ENCODE data around the gene VPS33B. TPM values are rescaled to one million over a fixed set of nuclear protein-coding genes. Genes with fewer than 3 reads are reported as not detected.

The VPS33B gene
- polyA plus RNA-seq, 1 experiment: 15.5 TPM

- CTCF ChIA-PET: interaction anchor here (1.0 to 9.3 kb wide), 4 partner anchors 11 to 91 kb away, joined by 3 to 122 read pairs (median 45); no protein-coding TSS in a partner anchor
- TF ChIP-seq CTCF (IDR thresholded peaks at IDR 0.05; ENCODE audit: insufficient read depth, low read depth, low read length): no peak
- H3K27me3 ChIP-seq (ENCODE audit: control insufficient read depth, insufficient read depth, low read length): no peaks in the 10 kb centered on the region
- POLR2A ChIA-PET: no interaction called here
- no peak overlapping the region for H3K4me3 ChIP-seq (ENCODE audit: low read depth, low read length)
- peaks cover 9% of the 10 kb centered on the region for H3K36me3 ChIP-seq (ENCODE audit: control insufficient read depth, insufficient read depth, low read length)
- no peak for DNase-seq (ENCODE audit: low read depth)
These were observed 62.5 kb downstream of the VPS33B start for GRCh38 chr15:90959894-90960293.

- no peak for TF ChIP-seq CTCF (IDR thresholded peaks at IDR 0.05; ENCODE audit: insufficient read depth, low read depth, low read length)
- Histone ChIP-seq H3K36me3 (ENCODE audit: control insufficient read depth, insufficient read depth, low read length) (peaks cover 8% of the 10 kb centered on the region), H3K4me3 (ENCODE audit: low read depth, low read length) (no peak overlapping the region), H3K27me3 (ENCODE audit: control insufficient read depth, insufficient read depth, low read length) (no peaks in the 10 kb centered on the region)
- CTCF ChIA-PET: interaction anchor here (6.3 to 9.3 kb wide), 2 partner anchors 25 to 92 kb away, joined by 84 to 122 read pairs; no protein-coding TSS in a partner anchor
- POLR2A ChIA-PET: no interaction called here
- no peak for DNase-seq (ENCODE audit: low read depth)
These were observed 63.3 kb downstream of the VPS33B start for GRCh38 chr15:90959028-90959595.

GRCh38 chr15:90957791-90958190 lies 64.6 kb downstream of the VPS33B start:
- no peaks in the 10 kb centered on the region for H3K27me3 ChIP-seq (ENCODE audit: control insufficient read depth, insufficient read depth, low read length)
- H3K4me3 ChIP-seq (ENCODE audit: low read depth, low read length): no peak overlapping the region; the same call in 1 of the 2 replicates
- no peak for DNase-seq (ENCODE audit: low read depth)
- no peak for TF ChIP-seq CTCF (IDR thresholded peaks at IDR 0.05; ENCODE audit: insufficient read depth, low read depth, low read length)
- POLR2A ChIA-PET: no interaction called here
- CTCF ChIA-PET: interaction anchor here (0.5 to 9.3 kb wide), 19 partner anchors 9 to 457 kb away, joined by 3 to 122 read pairs (median 15); partner anchors contain the start of genes HDDC3, PRC1 and UNC45A
- peaks cover 18% of the 10 kb centered on the region for H3K36me3 ChIP-seq (ENCODE audit: control insufficient read depth, insufficient read depth, low read length)

- TF ChIP-seq CTCF (IDR thresholded peaks at IDR 0.05; ENCODE audit: insufficient read depth, low read depth, low read length): no peak
- Histone ChIP-seq H3K4me3 (ENCODE audit: low read depth, low read length) (peak overlapping the region; percentile 65), H3K27me3 (ENCODE audit: control insufficient read depth, insufficient read depth, low read length) (no peaks in the 10 kb centered on the region), H3K36me3 (ENCODE audit: control insufficient read depth, insufficient read depth, low read length) (peaks cover 18% of the 10 kb centered on the region)
- DNase-seq (ENCODE audit: low read depth): no peak
- ChIA-PET POLR2A (interaction anchor here (0.6 kb wide), 2 partner anchors 20 to 30 kb away, joined by 3 to 10 read pairs; no protein-coding TSS in a partner anchor), CTCF (interaction anchor here (0.5 to 9.3 kb wide), 33 partner anchors 9 to 457 kb away, joined by 3 to 122 read pairs (median 5); partner anchors contain the start of genes HDDC3, PRC1, UNC45A and VPS33B)
These were observed 65.2 kb downstream of the VPS33B start for GRCh38 chr15:90957031-90957790.

Data from BJ (cell line).